MG63 (cell line): ENCODE results near the gene CALHM5. TPM values are rescaled to one million over a fixed set of nuclear protein-coding genes. Genes with fewer than 3 reads are reported as not detected.

Experiments
- DNase-seq: peaks from one replicate; pipeline ENCODE4 v3.0.0-alpha.2; 2020
- H3K27me3 ChIP-seq: fragments of 250-450 bp; sonication (Bioruptor Pico); 2 replicates; pipeline ENCODE4 v1.5.1; 2020; ENCODE audit warnings: mild to moderate bottlenecking, moderate library complexity
- H3K36me3 ChIP-seq: fragments of 250-450 bp; sonication (Bioruptor Pico); 2 replicates; pipeline ENCODE4 v1.5.1; 2020; ENCODE audit warnings: mild to moderate bottlenecking, moderate library complexity
- H3K4me3 ChIP-seq: fragments of 250-450 bp; sonication (Bioruptor Pico); 2 replicates; pipeline ENCODE4 v1.5.1; 2020; ENCODE audit warnings: mild to moderate bottlenecking, moderate library complexity
- H3K9me3 ChIP-seq: fragments of 250-450 bp; sonication (Bioruptor Pico); 2 replicates; pipeline ENCODE4 v1.5.1; 2020; ENCODE audit warnings: mild to moderate bottlenecking, moderate library complexity
- total RNA-seq: library from RNA; depleted of rRNA; stranded (reverse); fragments of >200 nt; shearing (Covaris generic); gene quantifications from 2 replicates; pipeline ENCODE4 v1.2.3, GENCODE V29; 2014; ENCODE audit warnings: low replicate concordance

CALHM5 gene
- total RNA-seq, 1 experiment from 2014 or later: 0.49 TPM

DNA sequence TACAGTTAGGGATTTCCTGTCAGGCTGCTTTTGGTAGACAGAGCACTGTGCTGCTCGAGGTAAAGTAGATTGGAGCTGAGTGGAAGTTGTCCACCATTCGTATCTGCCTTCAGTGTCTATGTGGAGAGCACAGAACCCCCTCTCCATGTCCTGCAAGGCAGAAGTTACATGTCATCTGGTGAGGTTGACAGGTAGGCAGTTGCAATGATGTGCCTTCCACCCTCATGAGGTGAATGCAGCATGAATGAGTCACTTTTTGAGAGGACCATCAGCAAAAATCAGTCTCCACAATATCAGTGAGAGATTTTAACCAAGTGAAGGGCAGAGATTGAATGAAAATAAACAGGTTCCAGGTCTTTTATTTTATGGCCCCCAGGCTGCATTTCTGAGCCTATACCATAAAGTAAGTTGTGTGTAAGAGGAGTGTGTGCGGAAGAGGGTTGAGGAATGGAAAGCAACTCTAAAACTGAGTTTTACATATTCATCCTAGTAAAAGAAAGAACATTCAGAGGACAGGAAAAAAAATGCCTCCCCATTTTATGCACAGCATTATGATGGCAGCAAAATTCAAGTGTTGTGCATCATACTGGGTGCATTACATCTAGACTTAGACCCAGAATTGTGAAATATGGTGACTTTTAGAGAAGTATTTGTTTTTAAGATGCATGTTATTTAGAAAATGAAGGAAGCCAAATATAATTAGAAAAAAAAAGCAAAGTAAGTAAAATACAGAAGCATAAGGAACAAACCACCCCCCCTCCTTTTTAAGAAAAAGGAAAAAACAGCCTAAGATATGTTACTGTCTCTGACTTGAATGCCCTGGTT, 18.2 kb downstream of the CALHM5 start:
- no peak for DNase-seq
- no peaks in the 10 kb centered on the region for H3K9me3 ChIP-seq
- H3K36me3 ChIP-seq: no peaks in the 10 kb centered on the region
- peaks cover 15% of the 10 kb centered on the region for H3K27me3 ChIP-seq
- no peak overlapping the region for H3K4me3 ChIP-seq

DNA sequence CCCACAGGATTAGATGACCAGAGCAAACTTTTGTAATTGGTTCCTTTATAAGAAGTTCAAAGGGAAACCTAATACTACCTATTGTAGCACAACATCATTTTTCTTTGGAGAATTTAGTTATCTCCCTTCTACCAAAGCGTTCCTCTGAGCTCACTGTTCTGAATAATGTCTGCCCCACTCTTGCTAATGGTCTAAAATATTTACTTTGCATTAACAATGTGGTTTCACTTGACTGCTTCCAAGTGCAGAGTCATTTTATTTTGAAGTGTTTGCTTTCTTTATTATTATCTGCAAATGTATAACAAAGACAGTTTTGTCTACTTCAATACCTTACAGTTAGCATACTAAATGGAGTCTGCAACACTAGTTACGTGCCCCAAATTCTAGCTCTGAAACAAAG, 19.0 kb downstream of the CALHM5 start:
- H3K36me3 ChIP-seq: no peaks in the 10 kb centered on the region
- DNase-seq: no peak
- H3K27me3 ChIP-seq: peaks cover 15% of the 10 kb centered on the region
- no peak overlapping the region for H3K4me3 ChIP-seq
- no peaks in the 10 kb centered on the region for H3K9me3 ChIP-seq

DNA sequence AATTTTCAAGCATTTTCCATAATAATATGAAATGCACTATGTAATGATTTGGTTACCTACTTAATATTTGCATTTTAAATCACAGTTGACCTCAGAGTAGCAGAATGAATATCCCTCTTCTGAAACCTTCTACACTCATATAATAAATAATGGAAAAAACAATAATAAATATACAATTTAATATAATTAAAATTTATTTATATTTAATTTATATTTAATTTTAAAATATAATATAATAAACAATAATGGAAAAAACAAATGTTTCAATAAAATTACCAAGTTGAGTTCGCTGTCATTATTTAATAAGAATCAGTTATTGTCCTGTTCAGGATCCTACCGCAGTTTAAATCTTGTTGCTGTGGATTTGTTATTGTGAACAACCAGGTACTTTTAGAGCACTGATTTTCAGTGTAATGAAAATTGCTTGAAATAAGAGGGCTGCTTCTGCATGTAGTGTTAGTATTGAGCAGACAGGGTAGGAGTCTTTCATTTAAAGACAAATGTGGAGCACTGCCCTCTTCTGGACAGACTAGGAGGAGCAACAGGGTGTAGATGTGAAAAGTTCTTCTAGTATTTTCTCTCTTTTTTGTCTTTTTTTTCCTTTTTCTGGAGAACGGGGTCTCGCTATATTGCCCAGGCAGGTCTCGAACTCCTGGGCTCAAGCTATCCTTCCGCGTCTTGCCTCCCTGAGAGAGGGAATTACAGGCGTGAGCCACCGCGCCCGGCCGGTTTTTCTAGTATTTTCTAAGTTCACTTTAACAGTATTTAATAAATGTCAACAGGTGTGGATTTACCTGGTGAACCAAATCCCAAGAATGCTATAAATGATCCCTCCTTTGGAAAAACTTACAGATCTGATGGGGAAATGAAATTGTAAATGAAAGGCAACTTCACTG, 20.5 kb downstream of the CALHM5 start:
- H3K9me3 ChIP-seq: no peaks in the 10 kb centered on the region
- H3K4me3 ChIP-seq: no peak overlapping the region
- peaks cover 15% of the 10 kb centered on the region for H3K27me3 ChIP-seq
- peak; percentile 9 for DNase-seq
- no peaks in the 10 kb centered on the region for H3K36me3 ChIP-seq

DNA sequence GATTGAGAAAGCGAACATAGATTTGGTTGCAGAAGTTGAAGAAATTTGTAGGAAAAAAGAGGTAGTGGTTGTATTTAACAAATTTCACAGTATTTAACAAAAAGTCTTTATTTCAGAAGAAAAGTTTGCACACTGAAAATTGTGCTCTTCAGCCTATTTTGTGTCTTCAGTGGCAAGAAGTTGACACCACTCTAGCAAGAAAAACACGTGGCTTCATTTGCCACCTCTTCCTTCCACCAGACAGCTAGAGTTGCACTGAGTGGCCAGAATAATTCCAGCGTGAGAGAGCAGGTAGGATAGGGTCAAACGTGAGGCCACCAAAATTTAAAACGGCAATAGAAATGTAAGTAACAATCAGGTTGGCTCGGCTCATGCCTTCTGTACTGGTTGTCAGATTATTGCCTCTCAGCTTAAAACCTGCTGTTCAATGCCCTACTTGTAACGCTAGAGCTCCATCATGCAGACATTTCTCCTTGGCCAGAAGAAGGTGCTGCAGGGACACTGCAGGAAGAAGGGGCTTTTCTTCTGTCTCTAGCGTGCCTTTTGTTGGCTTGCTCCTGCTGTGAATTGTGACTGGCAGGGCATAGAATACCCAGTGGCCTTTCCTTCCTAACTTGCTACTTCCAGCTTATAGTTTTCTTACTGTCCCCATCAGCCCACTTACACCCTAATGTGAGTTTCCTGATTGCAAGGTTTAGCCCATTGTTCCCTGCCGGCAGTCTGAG, 22.0 kb downstream of the CALHM5 start:
- Histone ChIP-seq H3K9me3 (no peaks in the 10 kb centered on the region), H3K4me3 (no peak overlapping the region), H3K36me3 (no peaks in the 10 kb centered on the region), H3K27me3 (peaks cover 15% of the 10 kb centered on the region)
- DNase-seq: no peak

DNA sequence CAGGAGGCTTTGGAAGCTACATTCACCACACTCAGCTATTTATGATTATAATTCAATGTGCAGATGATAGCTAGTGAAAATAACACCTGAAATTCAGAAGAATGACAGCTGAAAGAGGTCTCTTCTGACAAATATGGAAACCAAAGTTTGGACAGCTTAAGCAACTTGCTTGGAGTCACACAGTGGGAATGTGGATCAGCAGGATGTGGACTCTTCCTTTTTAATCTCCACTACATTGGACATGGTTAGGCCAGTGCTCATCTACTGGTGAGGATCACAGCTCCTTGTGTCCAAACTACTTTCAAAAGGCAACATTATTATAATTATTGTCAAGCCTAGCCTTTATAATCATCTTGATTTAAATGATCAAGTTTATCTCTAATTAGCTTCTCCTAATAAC, 23.7 kb downstream of the CALHM5 start:
- no peak for DNase-seq
- H3K9me3 ChIP-seq: no peaks in the 10 kb centered on the region
- H3K36me3 ChIP-seq: no peaks in the 10 kb centered on the region
- no peak overlapping the region for H3K4me3 ChIP-seq
- H3K27me3 ChIP-seq: peaks cover 13% of the 10 kb centered on the region

DNA sequence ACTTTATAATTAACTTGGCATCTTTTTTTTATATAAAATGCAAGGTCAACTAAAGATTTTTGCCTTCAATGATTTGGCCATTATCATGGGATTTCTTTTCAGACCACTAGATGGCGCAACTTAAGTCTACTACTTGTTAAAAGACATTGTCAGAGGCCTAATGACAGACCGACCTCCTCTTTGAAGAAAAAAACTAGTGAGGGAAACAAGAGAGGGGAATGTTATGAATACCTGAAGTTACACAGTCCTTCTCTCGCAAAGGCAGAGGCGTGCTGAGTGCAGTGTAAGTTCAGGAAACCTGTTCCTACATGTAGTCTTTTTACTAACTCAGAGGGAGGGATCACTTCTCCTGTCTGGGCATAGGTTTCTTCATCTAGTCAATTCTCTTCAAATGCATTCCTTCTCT, 24.8 kb downstream of the CALHM5 start:
- no peaks in the 10 kb centered on the region for H3K36me3 ChIP-seq
- no peaks in the 10 kb centered on the region for H3K9me3 ChIP-seq
- no peak for DNase-seq
- H3K4me3 ChIP-seq: no peak overlapping the region
- H3K27me3 ChIP-seq: peaks cover 16% of the 10 kb centered on the region

DNA sequence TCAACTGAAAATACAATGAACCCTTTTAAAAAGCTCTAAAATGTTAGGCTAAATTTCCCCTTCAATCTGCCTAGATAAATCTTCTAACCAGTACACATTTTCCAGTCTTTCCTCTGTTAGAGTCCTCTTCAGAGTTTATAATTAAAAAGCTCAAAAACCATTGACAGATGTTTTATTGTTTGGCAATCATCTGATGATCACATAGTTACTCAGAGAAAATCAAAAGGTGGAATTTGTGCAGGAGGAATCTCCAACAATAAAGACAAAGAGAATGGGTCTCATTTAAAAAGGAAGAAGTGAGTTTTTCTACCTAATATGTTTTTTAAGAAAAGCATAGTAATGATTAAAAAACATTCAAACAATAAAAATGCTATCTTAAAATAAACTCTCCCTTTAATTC, 31.0 kb downstream of the CALHM5 start:
- DNase-seq: no peak
- Histone ChIP-seq H3K9me3 (no peaks in the 10 kb centered on the region), H3K36me3 (no peaks in the 10 kb centered on the region), H3K27me3 (peaks cover 29% of the 10 kb centered on the region), H3K4me3 (no peak overlapping the region)

DNA sequence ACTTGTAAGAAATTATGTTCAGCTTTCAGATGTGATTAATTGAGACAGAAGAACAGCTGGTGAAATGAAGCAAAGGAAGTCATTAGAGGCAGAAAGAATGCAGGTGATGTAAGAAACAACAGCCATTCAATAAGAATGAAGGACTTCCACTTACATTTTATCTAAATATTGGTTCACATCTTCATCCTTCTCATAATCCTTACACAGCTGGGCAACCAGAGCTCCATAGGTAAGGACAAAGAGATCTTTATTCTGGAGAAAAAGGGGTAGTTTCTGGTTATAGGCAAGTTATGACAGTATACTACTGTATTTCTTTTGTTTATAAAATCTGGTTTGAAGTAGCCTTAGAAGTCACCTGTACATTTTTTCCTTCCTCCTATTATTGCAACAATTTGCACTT, 31.7 kb downstream of the CALHM5 start:
- Histone ChIP-seq H3K36me3 (no peaks in the 10 kb centered on the region), H3K4me3 (no peak overlapping the region)
- DNase-seq: no peak

DNA sequence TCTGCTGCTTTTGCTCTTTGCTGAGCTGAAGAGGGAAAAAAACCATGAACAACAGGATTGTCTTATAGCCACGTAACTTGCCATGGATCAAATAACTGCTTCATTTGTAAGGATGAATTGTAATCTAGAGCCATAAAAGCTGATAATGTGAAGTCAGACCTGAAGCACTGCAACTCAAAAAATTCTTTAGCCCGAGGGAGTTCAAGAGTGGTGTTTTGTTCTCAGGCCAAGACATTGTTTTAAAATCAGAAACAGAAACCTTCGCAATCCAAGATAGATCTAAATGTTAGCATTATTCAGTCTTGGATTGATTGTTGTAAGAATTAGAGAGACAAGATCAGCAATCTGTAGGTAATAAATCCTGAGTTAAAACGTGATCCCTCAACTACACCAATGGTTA, 34.2 kb downstream of the CALHM5 start, which contains the start of gene TRAPPC3L:
Gene TRAPPC3L (minus strand): TSS at position 34 of the 400 bp plus-strand sequence. CDS start 170 bp downstream, outside the sequence.
- Histone ChIP-seq H3K9me3 (no peaks in the 10 kb centered on the region), H3K36me3 (no peaks in the 10 kb centered on the region), H3K27me3 (peaks cover 29% of the 10 kb centered on the region), H3K4me3 (no peak within 1 kb of the TSS)
- no peak for DNase-seq

More for the DNA sequence above, 31.7 kb downstream of the CALHM5 start:
- Histone ChIP-seq H3K9me3 (no peaks in the 10 kb centered on the region), H3K27me3 (peaks cover 29% of the 10 kb centered on the region)

DNA sequence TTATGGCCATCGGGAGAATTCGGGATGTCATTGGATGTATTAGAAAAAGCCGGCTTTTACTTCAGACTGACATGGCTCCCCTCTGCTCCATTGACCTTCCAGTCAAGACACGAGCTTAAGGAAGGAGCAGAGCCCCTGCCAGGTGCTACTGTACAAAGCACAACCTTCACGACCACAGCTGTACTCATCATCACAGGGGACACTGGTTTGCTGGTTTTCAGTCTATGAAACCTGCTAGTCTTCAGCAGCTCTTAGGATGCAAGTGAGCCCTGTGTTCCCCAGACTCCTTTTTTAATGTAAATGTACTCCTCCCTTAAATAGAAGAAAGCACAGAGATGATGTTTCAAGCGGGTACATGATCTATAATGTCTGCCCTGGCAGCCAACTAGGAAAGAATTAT, 35.9 kb downstream of the CALHM5 start:
- Histone ChIP-seq H3K27me3 (peaks cover 16% of the 10 kb centered on the region), H3K4me3 (no peak overlapping the region), H3K9me3 (no peaks in the 10 kb centered on the region), H3K36me3 (no peaks in the 10 kb centered on the region)
- no peak for DNase-seq

DNA sequence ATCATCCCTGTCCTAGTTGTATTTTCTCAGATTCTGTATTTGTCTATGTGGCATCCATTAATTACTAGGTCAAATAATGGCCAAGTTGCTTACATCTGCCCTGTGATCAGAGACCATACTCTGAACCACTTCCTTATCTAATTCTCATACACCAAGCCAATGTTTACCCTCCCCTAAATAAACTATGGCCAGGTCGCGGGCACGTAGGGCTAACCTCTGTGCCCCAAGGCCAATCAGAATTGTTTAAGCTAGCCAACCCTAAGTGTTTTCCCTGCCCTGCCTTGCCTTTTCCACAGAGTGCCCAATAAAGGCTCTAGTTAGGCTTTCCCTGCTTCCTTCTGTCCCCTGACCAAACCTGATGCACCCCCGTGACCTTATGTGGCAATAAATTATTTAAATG, 39.4 kb downstream of the CALHM5 start:
- no peaks in the 10 kb centered on the region for H3K9me3 ChIP-seq
- H3K27me3 ChIP-seq: peaks cover 3% of the 10 kb centered on the region; the same call in 1 of the 2 replicates
- no peaks in the 10 kb centered on the region for H3K36me3 ChIP-seq
- H3K4me3 ChIP-seq: no peak overlapping the region
- no peak for DNase-seq

DNA sequence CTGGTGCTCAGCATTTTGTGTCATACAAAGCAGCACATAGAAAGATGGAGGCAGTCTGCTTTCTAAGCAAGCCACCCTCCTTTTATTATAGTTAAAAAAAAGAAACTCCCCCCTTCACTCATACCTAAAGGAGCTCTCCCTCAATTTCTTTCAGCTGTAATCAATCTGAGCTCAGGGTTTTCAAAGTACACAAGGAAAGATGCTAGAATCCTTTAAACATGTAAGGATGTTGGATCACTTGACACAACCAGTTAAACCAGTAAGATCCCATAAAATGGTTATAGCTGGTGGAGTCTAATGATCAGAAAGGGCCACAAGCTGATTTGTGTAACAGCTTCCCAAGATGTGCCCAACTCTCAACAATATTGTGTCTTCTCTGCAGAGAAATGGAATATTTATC, 42.0 kb downstream of the CALHM5 start, which contains the start of gene CALHM4:
Gene CALHM4 (plus strand): TSS at position 301 of the 400 bp plus-strand sequence. CDS start 43 bp downstream, at position 344.
- no peaks in the 10 kb centered on the region for H3K27me3 ChIP-seq
- no peaks in the 10 kb centered on the region for H3K36me3 ChIP-seq
- H3K9me3 ChIP-seq: no peaks in the 10 kb centered on the region
- no peak for DNase-seq
- H3K4me3 ChIP-seq: no peak within 1 kb of the TSS

DNA sequence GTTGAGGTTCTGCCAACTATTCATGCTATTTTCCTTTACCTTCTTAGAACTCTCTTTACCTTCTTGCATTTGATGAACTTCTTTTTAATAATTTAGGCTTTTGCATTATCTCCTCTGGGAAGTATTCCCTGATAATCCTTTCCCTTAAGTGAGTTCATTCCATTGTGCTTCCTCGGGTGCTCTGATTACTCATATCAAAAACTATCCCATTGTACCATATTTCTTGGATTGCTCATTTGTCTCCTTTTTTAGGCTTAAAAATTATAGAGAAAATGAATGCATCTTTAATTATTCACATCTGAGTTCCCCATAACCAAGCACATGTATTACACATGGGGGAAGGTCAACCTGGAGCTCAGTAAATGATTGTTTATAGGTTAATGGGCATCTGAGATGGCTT, 44.6 kb downstream of the CALHM5 start:
- Histone ChIP-seq H3K9me3 (no peaks in the 10 kb centered on the region), H3K36me3 (no peaks in the 10 kb centered on the region), H3K27me3 (0 out of 2 replicates have a peak, but pooled peaks cover 5% of the 10 kb centered on the region), H3K4me3 (no peak overlapping the region)
- DNase-seq: no peak

DNA sequence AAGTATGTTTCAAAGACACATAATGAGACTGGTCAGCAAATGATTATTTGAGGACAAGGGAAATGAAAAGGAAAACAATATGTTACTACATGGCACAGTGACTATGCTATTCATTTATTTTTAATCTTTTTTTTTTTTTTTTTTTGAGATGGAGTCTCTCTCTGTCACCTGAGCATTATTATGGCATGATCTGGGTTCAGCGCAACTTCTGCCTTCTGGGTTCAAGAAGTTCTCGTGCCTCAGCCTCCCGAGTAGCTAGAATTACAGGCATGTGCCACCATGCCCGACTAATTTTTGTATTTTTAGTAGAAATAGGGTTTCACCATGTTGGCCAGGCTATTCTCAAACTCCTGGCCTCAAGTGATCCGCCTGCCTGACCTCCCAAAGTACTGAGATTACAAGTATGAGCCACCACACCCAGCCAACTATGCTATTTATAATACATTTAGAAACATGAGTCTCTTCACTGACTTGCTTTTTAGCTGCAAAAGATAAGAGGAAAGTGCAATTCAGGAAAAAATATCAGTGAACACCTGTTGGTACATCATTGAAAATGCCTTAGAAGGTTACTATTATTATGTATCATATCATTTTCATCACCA, 45.5 kb downstream of the CALHM5 start:
- Histone ChIP-seq H3K9me3 (no peaks in the 10 kb centered on the region), H3K27me3 (0 out of 2 replicates have a peak, but pooled peaks cover 5% of the 10 kb centered on the region), H3K36me3 (no peaks in the 10 kb centered on the region), H3K4me3 (no peak overlapping the region)
- no peak for DNase-seq

DNA sequence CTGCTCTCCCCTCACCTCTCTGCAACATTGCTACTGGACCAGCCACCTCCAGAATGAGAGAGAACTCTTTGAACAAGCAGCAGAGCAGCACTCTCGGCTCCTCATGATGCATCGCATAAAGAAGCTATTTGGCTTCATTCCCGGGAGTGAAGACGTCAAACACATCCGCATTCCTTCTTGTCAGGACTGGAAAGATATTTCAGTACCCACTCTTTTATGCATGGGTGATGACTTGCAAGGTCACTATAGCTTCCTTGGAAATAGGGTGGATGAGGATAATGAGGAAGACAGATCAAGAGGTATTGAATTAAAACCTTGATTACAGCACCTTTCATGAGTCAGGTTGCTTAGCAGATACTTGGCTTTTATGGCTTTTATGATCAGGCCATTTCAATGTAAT, 46.5 kb downstream of the CALHM5 start:
- Histone ChIP-seq H3K4me3 (no peak overlapping the region), H3K36me3 (no peaks in the 10 kb centered on the region), H3K27me3 (0 out of 2 replicates have a peak, but pooled peaks cover 5% of the 10 kb centered on the region), H3K9me3 (no peaks in the 10 kb centered on the region)
- peak; percentile 32 for DNase-seq

DNA sequence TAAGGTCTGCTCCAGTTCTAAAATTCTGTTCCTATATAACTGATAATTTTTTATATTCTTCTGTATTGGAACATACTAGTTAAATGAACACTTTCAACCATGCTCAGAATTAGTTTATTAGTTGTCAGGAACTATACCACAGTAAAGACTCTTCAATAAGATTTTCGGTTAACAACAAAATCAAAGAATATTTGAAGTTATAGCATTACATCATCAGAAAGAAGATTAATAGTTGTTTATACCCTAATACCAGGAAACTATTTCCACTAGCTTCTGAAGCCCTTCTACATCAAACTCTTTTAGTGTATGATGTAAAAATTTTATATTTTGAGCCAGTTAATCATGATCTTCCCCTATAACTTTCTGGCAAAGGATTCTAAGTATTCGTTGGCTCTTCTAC, 48.7 kb downstream of the CALHM5 start:
- Histone ChIP-seq H3K27me3 (0 out of 2 replicates have a peak, but pooled peaks cover 5% of the 10 kb centered on the region), H3K4me3 (no peak overlapping the region), H3K36me3 (no peaks in the 10 kb centered on the region), H3K9me3 (no peaks in the 10 kb centered on the region)
- no peak for DNase-seq
